T follicular helper cell (primary cell): ENCODE results near the gene PDIA2.
A peak's percentile ranks its signal among the peaks of the same experiment; 100 is the strongest.
"Not testable (repeated sequence)": the region's sequence is repeated elsewhere in the genome, so short reads cannot be mapped to it uniquely, and the experiment has no call there.

Experiments used
- DNase-seq: peaks from one replicate; pipeline ENCODE4 v3.0.0-alpha.2; 2020; ENCODE audit warnings: low read depth
- total RNA-seq, 2 experiments: gene quantifications; one replicate each; lab custom pipeline; 2026; lab: John Stamatoyannopoulos, UW

Gene PDIA2
- total RNA-seq: 0 reads per million in 2 experiments

DNA sequence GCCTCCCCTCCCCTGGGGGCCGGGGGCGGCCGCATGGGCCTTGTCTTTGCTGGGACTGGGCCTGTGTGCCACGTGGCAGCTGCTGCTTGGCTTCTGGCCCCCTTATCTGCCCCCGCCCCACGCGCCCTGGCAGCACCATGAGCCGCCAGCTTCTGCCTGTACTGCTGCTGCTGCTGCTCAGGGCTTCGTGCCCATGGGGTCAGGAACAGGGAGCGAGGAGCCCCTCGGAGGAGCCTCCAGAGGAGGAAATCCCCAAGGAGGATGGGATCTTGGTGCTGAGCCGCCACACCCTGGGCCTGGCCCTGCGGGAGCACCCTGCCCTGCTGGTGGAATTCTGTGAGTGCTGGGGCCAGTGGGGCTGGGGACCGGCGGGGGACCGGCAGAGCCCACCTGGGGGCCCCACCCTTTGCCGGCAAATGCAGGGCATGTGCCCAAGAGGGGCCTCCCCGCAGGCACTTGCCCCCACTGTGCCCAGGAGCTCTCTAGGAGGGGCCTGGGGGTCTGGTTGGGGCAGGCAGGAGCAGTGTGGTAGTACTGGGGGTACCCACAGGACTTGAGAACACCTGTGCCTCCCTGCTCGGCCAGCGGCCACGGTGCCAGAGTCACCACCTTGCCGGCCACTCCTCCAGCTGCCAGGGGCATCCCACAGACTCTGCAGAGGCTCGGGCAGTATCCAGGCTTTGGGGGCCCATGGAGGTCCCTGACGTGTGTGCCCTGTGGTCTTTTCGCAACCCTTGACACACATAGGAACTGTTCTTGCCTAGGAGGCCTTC is at the start of gene PDIA2:
Gene PDIA2 (plus strand): TSS at position 132 of the 773 bp plus-strand sequence. CDS start 6 bp downstream, at position 138.
- no peak for DNase-seq

- DNase-seq: peak; percentile 93
Observed at GRCh38 chr16:234468-235305, 48.3 kb upstream of the PDIA2 start, which contains the start of gene FAM234A. Gene FAM234A (plus strand): TSS chr16:234821. CDS start chr16:254414, 19,593 bp downstream.

- no peak for DNase-seq
Observed at GRCh38 chr16:239948-240277, 43.1 kb upstream of the PDIA2 start.

- no peak for DNase-seq
Observed at GRCh38 chr16:240559-240958, 42.4 kb upstream of the PDIA2 start.

GRCh38 chr16:242281-242680 is 40.7 kb upstream of the PDIA2 start:
- no peak for DNase-seq

- no peak for DNase-seq
Observed at GRCh38 chr16:243348-243747, 39.6 kb upstream of the PDIA2 start.

DNA sequence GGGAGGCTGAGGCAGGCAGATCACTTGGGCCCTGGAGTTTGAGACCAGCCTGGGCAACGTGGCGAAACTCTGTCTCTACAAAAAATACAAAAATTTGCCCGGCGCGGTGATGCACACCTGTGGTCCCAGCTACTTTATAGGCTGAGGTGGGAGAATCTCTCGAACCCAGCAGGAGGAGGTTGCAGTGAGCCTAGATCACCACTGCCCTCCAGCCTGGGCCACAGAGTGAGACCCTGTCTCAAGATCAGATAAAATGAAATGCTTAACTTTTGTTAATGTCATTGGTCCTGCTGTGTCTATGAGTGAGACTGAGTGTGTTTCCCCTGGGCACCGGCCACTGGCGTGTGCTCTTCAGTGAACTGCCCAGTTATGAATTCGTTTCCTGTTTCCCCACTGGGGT is 37.9 kb upstream of the PDIA2 start:
- DNase-seq: no peak

DNA sequence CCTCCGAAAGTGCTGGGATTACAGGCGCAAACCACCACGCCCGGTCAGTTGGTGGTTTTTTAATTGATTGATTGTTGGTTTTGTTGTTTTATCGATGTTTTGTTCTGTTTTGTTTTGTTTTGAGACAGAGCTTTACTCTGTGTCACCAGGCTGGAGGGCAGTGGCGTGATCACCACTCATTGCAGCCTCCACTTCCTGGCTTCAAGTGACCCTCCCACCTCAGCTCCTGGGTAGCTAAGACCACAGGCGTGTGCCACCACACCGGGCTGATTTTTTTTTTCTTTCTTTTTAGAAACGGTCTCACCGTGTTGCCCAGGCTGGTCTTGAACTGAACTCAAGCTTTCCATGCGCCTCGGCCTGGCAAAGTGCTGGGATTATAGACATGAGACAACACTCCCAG is 35.9 kb upstream of the PDIA2 start:
- no peak for DNase-seq

DNA sequence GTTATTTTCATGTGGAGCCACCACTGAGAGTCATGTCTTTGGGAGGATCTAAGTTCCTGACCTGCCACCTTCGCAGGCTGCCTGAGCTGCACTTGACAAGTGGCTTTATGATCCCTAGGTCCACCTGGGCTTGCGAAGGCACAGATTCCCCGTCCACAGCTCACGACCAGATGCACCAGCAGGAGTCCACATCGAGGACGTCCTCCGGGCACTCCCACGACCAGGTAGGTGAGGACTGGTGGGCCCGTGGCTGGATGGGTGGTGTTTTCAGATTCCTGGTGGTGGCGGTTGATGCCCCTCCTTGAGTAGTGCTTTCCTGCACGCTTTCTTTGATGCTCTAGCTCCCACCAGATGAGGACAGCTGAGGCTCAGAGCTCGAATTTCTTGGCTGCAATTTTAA is 33.5 kb upstream of the PDIA2 start:
- DNase-seq: no peak

GRCh38 chr16:252366-253337 is 30.3 kb upstream of the PDIA2 start:
- no peak for DNase-seq

DNA sequence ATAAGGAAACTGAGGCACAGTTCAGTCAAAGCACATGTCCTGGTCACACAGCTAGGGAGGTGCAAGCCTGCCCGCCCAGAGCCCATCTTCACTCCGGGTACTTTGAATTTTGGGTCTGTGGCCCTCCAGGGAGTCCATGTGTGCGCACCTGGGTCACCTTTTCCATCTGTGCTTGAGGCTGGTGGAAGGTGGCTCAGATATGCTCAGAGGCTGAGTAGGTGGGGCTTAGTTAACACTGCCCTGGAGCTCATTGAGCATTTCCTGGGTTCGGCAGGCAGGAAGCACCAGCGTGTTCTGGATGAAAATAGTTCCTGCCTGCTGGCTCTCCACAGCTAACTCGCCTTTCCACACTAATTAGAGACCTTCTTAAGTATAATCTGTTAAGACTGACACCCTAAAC is 29.1 kb upstream of the PDIA2 start:
- no peak for DNase-seq

DNA sequence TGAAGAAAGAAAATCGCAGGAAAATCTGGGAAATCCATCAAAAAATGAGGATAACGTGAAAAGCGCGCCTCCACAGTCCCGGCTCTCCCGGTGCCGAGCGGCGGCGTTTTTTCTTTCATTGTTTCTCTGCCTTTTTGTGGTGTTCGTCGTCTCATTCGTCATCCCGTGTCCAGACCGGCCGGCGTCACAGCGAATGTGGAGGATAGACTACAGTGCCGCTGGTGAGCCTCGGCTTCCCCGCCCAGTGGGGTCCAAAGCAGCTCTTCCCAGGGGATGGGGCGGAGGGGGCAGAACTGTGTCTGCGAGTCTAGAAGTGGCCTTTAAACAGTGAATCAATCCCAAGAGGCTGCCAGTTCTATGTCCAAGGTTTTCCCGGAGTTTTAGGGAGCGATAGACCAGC is 28.5 kb upstream of the PDIA2 start:
- no peak for DNase-seq

- DNase-seq: no peak
Observed at GRCh38 chr16:255183-255582, 27.8 kb upstream of the PDIA2 start.

DNA sequence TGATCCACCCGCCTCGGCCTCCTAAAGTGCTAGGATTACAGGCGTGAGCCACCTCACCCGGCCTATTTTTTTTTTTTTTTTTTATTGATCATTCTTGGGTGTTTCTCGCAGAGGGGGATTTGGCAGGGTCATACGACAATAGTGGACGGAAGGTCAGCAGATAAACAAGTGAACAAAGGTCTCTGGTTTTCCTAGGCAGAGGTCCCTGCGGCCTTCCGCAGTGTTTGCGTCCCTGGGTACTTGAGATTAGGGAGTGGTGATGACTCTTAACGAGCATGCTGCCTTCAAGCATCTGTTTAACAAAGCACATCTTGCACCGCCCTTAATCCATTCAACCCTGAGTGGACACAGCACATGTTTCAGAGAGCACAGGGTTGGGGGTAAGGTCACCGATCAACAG is 24.9 kb upstream of the PDIA2 start:
- not testable (repeated sequence) for DNase-seq

DNA sequence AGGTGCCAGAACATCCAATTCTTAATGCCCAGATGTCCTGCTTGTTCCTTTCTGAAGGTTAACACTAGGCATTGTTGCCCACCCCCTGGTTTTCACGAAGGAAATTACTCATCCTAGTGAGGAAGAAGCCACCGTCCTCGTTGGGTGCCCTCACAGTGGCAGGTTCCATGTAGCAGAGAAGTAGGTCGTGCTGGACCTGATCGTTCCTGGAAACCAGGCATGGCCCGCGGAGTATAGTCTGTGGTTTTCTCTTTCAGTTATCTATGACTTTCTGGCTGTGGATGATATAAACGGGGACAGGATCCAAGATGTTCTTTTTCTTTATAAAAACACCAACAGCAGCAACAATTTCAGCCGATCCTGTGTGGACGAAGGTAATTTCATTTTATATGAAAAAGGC is 23.7 kb upstream of the PDIA2 start:
- no peak for DNase-seq

- DNase-seq: no peak
Observed at GRCh38 chr16:259814-260253, 23.1 kb upstream of the PDIA2 start.

GRCh38 chr16:260326-260725 is 22.6 kb upstream of the PDIA2 start:
- no peak for DNase-seq

GRCh38 chr16:261031-261691 is 21.8 kb upstream of the PDIA2 start:
- DNase-seq: no peak

DNA sequence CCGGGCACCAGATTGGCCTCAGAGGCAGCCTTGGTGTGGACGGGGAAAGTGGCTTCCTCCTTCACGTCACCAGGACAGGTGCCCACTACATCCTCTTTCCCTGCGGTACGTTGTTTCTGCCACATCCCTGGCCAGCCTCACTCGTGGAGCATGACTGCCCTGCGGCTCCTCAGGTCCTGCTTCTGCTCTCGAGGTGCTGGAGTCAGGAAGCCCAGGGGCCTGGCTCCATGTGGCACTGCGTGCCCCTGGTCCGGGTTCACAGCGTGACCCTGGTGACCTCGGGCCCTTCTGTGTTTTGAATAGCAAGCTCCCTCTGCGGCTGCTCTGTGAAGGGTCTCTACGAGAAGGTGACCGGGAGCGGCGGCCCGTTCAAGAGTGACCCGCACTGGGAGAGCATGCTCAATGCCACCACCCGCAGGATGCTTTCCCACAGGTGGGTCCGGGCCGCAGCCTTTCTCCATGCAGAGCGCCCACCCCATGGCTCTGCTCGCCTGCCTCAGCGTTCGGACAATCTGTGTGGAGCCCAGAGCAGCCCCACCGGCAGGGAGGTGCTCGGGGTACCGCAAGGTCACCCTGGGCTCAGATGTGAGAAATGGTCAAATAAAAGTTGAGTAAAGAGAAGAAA is 20.7 kb upstream of the PDIA2 start:
- DNase-seq: no peak

GRCh38 chr16:263182-263774 is 19.7 kb upstream of the PDIA2 start:
- no peak for DNase-seq
